DOHH2 (cell line): ENCODE measurements around the gene CIDEA.

Experiments used
- EZH2phosphoT487 ChIP-seq: fragments of 200-600 bp; sonication (generic); IDR thresholded peaks from 2 replicates; pipeline ENCODE4 v1.6.1; 2017; ENCODE audit warnings: borderline replicate concordance, mild to moderate bottlenecking, antibody characterized with exemption, low read length, moderate library complexity, mixed read lengths
- TF ChIP-seq, protein P1 (sequence below): fragments of 200-600 bp; sonication (generic); IDR thresholded peaks from one replicate; pipeline ENCODE4 v1.5.1; 2014; ENCODE audit warnings: antibody characterized with exemption, mild to moderate bottlenecking, low read depth, low read length; ENCODE audit not compliant: poor library complexity, severe bottlenecking

DNA sequence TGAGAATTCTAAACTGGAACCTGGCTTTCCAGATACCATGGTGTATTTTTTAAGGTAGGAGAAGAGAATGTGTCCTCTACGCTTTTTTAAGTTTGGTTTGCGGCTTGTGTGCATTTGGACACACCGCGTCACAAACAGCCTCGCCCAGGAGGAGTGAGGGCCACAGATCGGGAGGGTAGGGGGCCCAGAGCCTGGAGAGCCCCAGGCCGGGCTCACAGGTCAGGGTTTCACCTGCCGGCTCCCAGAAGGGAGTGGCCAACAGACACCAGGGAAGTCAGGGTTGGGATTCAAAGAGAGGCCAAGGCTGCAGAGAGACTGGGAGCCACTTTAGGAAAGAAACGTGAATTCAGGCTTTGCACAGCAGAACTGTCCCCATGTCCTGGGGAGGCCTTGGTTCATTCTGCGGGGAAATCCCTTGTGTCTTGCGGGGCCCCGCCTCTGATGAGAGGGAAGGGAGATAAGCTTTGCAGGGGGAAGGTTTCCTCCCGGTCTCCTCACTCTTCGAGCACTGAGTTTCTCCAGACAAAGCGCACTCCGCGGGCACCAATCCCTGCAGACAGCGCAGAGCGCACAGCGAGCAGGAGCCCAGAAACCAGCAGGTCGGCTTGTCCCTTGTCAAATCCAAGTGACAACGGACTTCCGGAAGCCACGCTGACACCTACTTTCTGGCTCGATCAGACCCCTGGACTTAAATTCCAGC lies 51.9 kb downstream of the CIDEA start:
- TF ChIP-seq, protein P1, sequence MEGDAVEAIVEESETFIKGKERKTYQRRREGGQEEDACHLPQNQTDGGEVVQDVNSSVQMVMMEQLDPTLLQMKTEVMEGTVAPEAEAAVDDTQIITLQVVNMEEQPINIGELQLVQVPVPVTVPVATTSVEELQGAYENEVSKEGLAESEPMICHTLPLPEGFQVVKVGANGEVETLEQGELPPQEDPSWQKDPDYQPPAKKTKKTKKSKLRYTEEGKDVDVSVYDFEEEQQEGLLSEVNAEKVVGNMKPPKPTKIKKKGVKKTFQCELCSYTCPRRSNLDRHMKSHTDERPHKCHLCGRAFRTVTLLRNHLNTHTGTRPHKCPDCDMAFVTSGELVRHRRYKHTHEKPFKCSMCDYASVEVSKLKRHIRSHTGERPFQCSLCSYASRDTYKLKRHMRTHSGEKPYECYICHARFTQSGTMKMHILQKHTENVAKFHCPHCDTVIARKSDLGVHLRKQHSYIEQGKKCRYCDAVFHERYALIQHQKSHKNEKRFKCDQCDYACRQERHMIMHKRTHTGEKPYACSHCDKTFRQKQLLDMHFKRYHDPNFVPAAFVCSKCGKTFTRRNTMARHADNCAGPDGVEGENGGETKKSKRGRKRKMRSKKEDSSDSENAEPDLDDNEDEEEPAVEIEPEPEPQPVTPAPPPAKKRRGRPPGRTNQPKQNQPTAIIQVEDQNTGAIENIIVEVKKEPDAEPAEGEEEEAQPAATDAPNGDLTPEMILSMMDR: no peak
- TF ChIP-seq EZH2phosphoT487: no peak
